GM21723 (cell line): Measurements from ENCODE around the gene ARRDC1.
A peak's percentile ranks its signal among the peaks of the same experiment; 100 is the strongest.
"Not testable (repeated sequence)": the region's sequence is repeated elsewhere in the genome, so short reads cannot be mapped to it uniquely, and the experiment has no call there.

Source experiments
- ATAC-seq: cut with Tn5 transposase; IDR thresholded peaks from one replicate; pipeline ENCODE4 v1.9.1; 2021; ENCODE audit warnings: mild to moderate bottlenecking, moderate library complexity; ENCODE audit not compliant: unreplicated experiment

The ARRDC1 gene

GRCh38 chr9:137605121-137606004, at the start of gene ARRDC1:
ARRDC1 (plus strand) TSS chr9:137605686; CDS start chr9:137605718, 32 bp downstream.
- ATAC-seq = peak; percentile 76

- ATAC-seq = no peak
These were observed 49.2 kb upstream of the ARRDC1 start for GRCh38 chr9:137556069-137556838.

- ATAC-seq = no peak
These were observed 47.4 kb upstream of the ARRDC1 start for GRCh38 chr9:137558127-137558526.

- no peak for ATAC-seq
These were observed 41.4 kb upstream of the ARRDC1 start for GRCh38 chr9:137564134-137564533.

- no peak for ATAC-seq
These were observed 40.6 kb upstream of the ARRDC1 start for GRCh38 chr9:137564817-137565411.

- ATAC-seq = not testable (repeated sequence)
These were observed 37.0 kb upstream of the ARRDC1 start for GRCh38 chr9:137568445-137568844.

- no peak for ATAC-seq
These were observed 35.8 kb upstream of the ARRDC1 start for GRCh38 chr9:137569609-137570203.

- ATAC-seq = no peak
These were observed 34.9 kb upstream of the ARRDC1 start for GRCh38 chr9:137570566-137570965.

- ATAC-seq = no peak
These were observed 31.3 kb upstream of the ARRDC1 start for GRCh38 chr9:137574192-137574591.

GRCh38 chr9:137575364-137575715, 30.1 kb upstream of the ARRDC1 start:
- ATAC-seq = no peak

- no peak for ATAC-seq
These were observed 29.6 kb upstream of the ARRDC1 start for GRCh38 chr9:137575716-137576411.

- peak; percentile 89 for ATAC-seq
These were observed 26.8 kb upstream of the ARRDC1 start, which contains the start of gene DPH7 for GRCh38 chr9:137578518-137579258. DPH7 (minus strand) TSS chr9:137578925; CDS start chr9:137578777, 148 bp downstream.

GRCh38 chr9:137579259-137579604, 26.3 kb upstream of the ARRDC1 start:
- no peak for ATAC-seq

GRCh38 chr9:137580209-137580953, 25.1 kb upstream of the ARRDC1 start:
- ATAC-seq = no peak

- ATAC-seq = no peak
These were observed 24.5 kb upstream of the ARRDC1 start for GRCh38 chr9:137580954-137581322.

- ATAC-seq = no peak
These were observed 23.9 kb upstream of the ARRDC1 start for GRCh38 chr9:137581361-137582285.

GRCh38 chr9:137582286-137582860, 23.1 kb upstream of the ARRDC1 start:
- ATAC-seq = no peak

GRCh38 chr9:137583347-137583746, 22.1 kb upstream of the ARRDC1 start:
- ATAC-seq = no peak
